HG02642 (cell line): Measurements from ENCODE around the gene ADAM10.

Source experiments
- ATAC-seq: cut with Tn5 transposase; IDR thresholded peaks from one replicate; pipeline ENCODE4 v1.9.1; 2021; ENCODE audit warnings: mild to moderate bottlenecking; ENCODE audit not compliant: unreplicated experiment, poor library complexity

ADAM10 gene

GRCh38 chr15:58544756-58545155, 204.8 kb downstream of the ADAM10 start:
- no peak for ATAC-seq

DNA sequence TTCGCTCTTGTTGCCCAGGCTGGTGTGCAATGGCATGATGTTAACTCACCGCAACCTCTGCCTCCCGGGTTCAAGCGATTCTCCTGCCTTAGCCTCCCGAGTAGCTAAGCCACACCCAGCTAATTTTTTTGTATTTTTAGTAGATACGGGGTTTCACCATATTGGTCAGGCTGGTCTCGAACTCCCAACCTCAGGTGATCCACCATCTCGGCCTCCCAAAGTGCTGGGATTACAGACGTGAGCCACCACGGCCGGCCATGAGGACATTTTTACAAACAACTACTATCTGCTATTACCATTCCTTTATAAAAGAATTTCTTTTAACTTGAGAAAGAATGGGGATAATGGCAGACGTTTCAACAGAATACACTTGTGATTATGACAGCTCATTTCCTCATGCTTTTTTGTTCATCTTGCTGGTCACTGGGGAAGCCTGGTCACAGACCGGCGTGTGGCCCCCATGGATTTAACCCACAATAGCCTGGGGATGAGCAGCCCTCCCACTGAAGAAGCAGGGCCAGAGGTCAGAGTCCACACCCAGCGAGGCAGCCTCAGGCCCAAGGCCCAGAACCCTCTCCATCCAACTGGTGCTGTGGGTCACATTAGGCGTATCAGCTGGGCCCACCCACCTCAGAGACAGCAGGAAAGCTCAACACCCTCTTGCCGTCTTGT, 205.7 kb downstream of the ADAM10 start:
- ATAC-seq: no peak

DNA sequence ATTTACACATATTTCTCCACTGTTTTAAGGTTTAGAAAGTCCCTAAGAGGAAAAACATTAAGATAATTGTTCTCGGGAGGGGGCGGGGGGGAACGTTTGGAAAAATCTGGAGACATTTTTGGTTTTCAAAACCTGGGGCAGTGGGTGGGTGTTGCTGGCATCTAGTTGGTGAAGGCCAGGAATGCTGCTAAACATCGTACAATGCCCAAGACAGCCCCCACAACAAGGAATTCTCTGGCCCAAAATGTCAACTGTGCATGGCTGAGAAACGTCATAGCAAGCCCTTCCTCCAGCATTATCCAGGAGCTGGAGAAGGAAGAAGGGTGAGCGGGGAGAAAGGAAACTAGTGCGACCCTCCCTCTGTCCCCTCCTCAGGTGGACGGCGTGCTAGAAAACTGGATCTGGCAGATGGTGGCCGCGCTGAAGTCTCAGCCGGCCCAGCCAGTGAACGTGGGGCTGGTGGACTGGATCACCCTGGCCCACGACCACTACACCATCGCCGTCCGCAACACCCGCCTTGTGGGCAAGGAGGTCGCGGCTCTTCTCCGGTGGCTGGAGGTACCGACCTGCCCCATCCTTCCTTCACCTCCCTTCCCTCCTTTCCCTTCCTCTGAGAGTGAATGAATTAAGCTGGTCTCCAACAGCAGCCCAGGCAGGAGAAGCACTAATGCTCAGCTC, 208.0 kb downstream of the ADAM10 start:
- ATAC-seq: no peak

DNA sequence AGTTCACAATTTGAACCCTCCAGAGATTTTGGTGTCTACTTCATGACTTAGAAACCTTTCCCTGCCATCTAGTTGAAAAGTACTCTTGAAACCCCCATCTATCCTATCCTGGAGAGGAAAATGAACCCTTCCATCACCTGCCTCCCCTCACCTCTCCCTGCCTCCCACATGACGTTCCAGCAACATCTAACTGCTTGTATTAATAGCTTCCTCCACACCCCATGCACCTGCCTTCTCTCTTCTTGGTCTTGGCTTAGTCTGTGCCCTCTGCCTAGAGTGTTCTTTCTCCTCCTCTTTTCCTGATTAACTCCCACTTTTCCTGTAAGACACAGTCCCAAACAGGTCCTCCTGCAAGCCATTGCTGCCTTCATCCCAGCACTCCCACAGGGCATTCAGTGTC, 210.0 kb downstream of the ADAM10 start:
- ATAC-seq: no peak

DNA sequence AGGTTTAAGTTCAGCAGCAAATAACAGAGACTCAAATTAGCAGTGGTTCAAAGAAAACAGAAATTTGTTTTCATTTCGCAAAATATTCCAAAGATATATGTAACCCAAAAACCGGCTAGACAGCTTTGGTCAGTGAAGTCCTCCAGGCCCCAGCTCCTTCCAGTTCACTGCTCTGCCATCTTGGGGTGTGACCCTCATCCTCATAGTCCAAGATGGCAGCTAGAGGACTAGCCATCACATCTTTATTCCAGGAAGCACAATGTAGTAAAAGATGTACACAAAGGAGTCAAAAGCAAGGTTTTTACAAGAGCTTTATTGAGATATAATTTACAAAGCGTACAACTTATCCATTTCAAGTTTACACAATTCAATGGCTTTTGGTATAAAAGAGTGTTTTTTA, 210.6 kb downstream of the ADAM10 start:
- ATAC-seq: no peak
